T-helper 2 cell treated with Interferon-gamma antibody and Interleukin-4, amounts not matched to agents 5 μg/mL and 100 μg/mL, for 36 hours (primary cell): ENCODE results near the gene COL4A1.

ENCODE experiments used
- DNase-seq: peaks from one replicate; pipeline ENCODE4 v3.0.0; 2021; ENCODE audit warnings: low spot score
- H3K27ac Mint-ChIP-seq: one replicate; pipeline ENCODE4 v1.8.0; 2021; ENCODE audit warnings: mild to moderate bottlenecking, mixed read lengths
- H3K27me3 Mint-ChIP-seq: one replicate; pipeline ENCODE4 v1.8.0; 2021; ENCODE audit warnings: low read depth, mixed read lengths
- H3K36me3 Mint-ChIP-seq: one replicate; pipeline ENCODE4 v1.8.0; 2021; ENCODE audit warnings: low read depth, mixed read lengths
- H3K4me1 Mint-ChIP-seq: one replicate; pipeline ENCODE4 v1.8.0; 2021; ENCODE audit warnings: low read depth, mixed read lengths
- H3K4me3 Mint-ChIP-seq: one replicate; pipeline ENCODE4 v1.8.0; 2022; ENCODE audit warnings: mild to moderate bottlenecking, moderate library complexity, mixed read lengths
- H3K9me3 Mint-ChIP-seq: one replicate; pipeline ENCODE4 v1.8.0; 2021; ENCODE audit warnings: mixed read lengths

The COL4A1 gene

GRCh38 chr13:110218581-110219201, 88.3 kb downstream of the COL4A1 start:
- Mint-ChIP-seq H3K27ac (no peak overlapping the region), H3K27me3 (peaks cover 18% of the 10 kb centered on the region), H3K9me3 (no peaks in the 10 kb centered on the region), H3K4me3 (no peak overlapping the region), H3K36me3 (no peaks in the 10 kb centered on the region), H3K4me1 (no peaks in the 10 kb centered on the region)
- no peak for DNase-seq

GRCh38 chr13:110217811-110218210, 89.1 kb downstream of the COL4A1 start:
- H3K4me3 Mint-ChIP-seq = no peak overlapping the region
- H3K9me3 Mint-ChIP-seq = no peaks in the 10 kb centered on the region
- H3K4me1 Mint-ChIP-seq = no peaks in the 10 kb centered on the region
- no peaks in the 10 kb centered on the region for H3K36me3 Mint-ChIP-seq
- no peak overlapping the region for H3K27ac Mint-ChIP-seq
- DNase-seq = no peak
- peaks cover 18% of the 10 kb centered on the region for H3K27me3 Mint-ChIP-seq

GRCh38 chr13:110217085-110217484, 89.9 kb downstream of the COL4A1 start:
- H3K4me1 Mint-ChIP-seq = no peaks in the 10 kb centered on the region

GRCh38 chr13:110216398-110217041, 90.4 kb downstream of the COL4A1 start:
- no peak for DNase-seq
- Mint-ChIP-seq H3K4me1 (no peaks in the 10 kb centered on the region), H3K27ac (no peak overlapping the region), H3K9me3 (no peaks in the 10 kb centered on the region), H3K4me3 (no peak overlapping the region), H3K36me3 (no peaks in the 10 kb centered on the region), H3K27me3 (peaks cover 12% of the 10 kb centered on the region)

More at GRCh38 chr13:110217085-110217484, 89.9 kb downstream of the COL4A1 start:
- DNase-seq = no peak
- no peaks in the 10 kb centered on the region for H3K9me3 Mint-ChIP-seq
- no peak overlapping the region for H3K27ac Mint-ChIP-seq
- H3K36me3 Mint-ChIP-seq = no peaks in the 10 kb centered on the region
- peaks cover 17% of the 10 kb centered on the region for H3K27me3 Mint-ChIP-seq
- no peak overlapping the region for H3K4me3 Mint-ChIP-seq

GRCh38 chr13:110216006-110216397, 91.0 kb downstream of the COL4A1 start:
- Mint-ChIP-seq H3K4me3 (no peak overlapping the region), H3K27ac (no peak overlapping the region), H3K36me3 (no peaks in the 10 kb centered on the region), H3K4me1 (no peaks in the 10 kb centered on the region), H3K27me3 (peaks cover 12% of the 10 kb centered on the region), H3K9me3 (no peaks in the 10 kb centered on the region)
- no peak for DNase-seq

GRCh38 chr13:110215606-110216005, 91.4 kb downstream of the COL4A1 start:
- H3K9me3 Mint-ChIP-seq = no peaks in the 10 kb centered on the region
- H3K4me3 Mint-ChIP-seq = no peak overlapping the region
- no peaks in the 10 kb centered on the region for H3K4me1 Mint-ChIP-seq
- no peak for DNase-seq
- H3K27me3 Mint-ChIP-seq = peaks cover 12% of the 10 kb centered on the region
- no peaks in the 10 kb centered on the region for H3K36me3 Mint-ChIP-seq
- no peak overlapping the region for H3K27ac Mint-ChIP-seq

GRCh38 chr13:110214637-110215036, 92.3 kb downstream of the COL4A1 start:
- no peaks in the 10 kb centered on the region for H3K36me3 Mint-ChIP-seq
- no peaks in the 10 kb centered on the region for H3K4me1 Mint-ChIP-seq
- H3K4me3 Mint-ChIP-seq = no peak overlapping the region
- no peak overlapping the region for H3K27ac Mint-ChIP-seq
- no peaks in the 10 kb centered on the region for H3K9me3 Mint-ChIP-seq
- no peak for DNase-seq
- peaks cover 8% of the 10 kb centered on the region for H3K27me3 Mint-ChIP-seq

GRCh38 chr13:110213461-110214074, 93.4 kb downstream of the COL4A1 start:
- Mint-ChIP-seq H3K27me3 (peaks cover 4% of the 10 kb centered on the region), H3K4me3 (no peak overlapping the region), H3K36me3 (no peaks in the 10 kb centered on the region), H3K4me1 (no peaks in the 10 kb centered on the region), H3K27ac (no peak overlapping the region), H3K9me3 (no peaks in the 10 kb centered on the region)
- no peak for DNase-seq

GRCh38 chr13:110212529-110212928, 94.4 kb downstream of the COL4A1 start:
- H3K27ac Mint-ChIP-seq = no peak overlapping the region
- H3K27me3 Mint-ChIP-seq = peaks cover 3% of the 10 kb centered on the region
- H3K36me3 Mint-ChIP-seq = no peaks in the 10 kb centered on the region
- H3K9me3 Mint-ChIP-seq = no peaks in the 10 kb centered on the region
- no peaks in the 10 kb centered on the region for H3K4me1 Mint-ChIP-seq
- DNase-seq = no peak
- no peak overlapping the region for H3K4me3 Mint-ChIP-seq

- H3K4me3 Mint-ChIP-seq = no peak overlapping the region
- DNase-seq = no peak
- no peaks in the 10 kb centered on the region for H3K9me3 Mint-ChIP-seq
- no peaks in the 10 kb centered on the region for H3K27me3 Mint-ChIP-seq
- H3K36me3 Mint-ChIP-seq = no peaks in the 10 kb centered on the region
- no peak overlapping the region for H3K27ac Mint-ChIP-seq
- H3K4me1 Mint-ChIP-seq = no peaks in the 10 kb centered on the region
Measured at GRCh38 chr13:110211735-110212134, 95.2 kb downstream of the COL4A1 start.

- Mint-ChIP-seq H3K36me3 (no peaks in the 10 kb centered on the region), H3K27me3 (no peaks in the 10 kb centered on the region), H3K4me1 (no peaks in the 10 kb centered on the region), H3K4me3 (no peak overlapping the region), H3K9me3 (no peaks in the 10 kb centered on the region), H3K27ac (no peak overlapping the region)
- no peak for DNase-seq
Measured at GRCh38 chr13:110211046-110211445, 95.9 kb downstream of the COL4A1 start.

GRCh38 chr13:110210604-110210985, 96.4 kb downstream of the COL4A1 start:
- no peak overlapping the region for H3K4me3 Mint-ChIP-seq
- H3K36me3 Mint-ChIP-seq = no peaks in the 10 kb centered on the region
- H3K9me3 Mint-ChIP-seq = no peaks in the 10 kb centered on the region
- no peak for DNase-seq
- H3K4me1 Mint-ChIP-seq = no peaks in the 10 kb centered on the region
- H3K27me3 Mint-ChIP-seq = no peaks in the 10 kb centered on the region
- H3K27ac Mint-ChIP-seq = no peak overlapping the region

- Mint-ChIP-seq H3K27me3 (no peaks in the 10 kb centered on the region), H3K4me3 (no peak overlapping the region), H3K9me3 (no peaks in the 10 kb centered on the region), H3K27ac (no peak overlapping the region), H3K36me3 (no peaks in the 10 kb centered on the region), H3K4me1 (no peaks in the 10 kb centered on the region)
- DNase-seq = no peak
Measured at GRCh38 chr13:110209950-110210603, 96.9 kb downstream of the COL4A1 start.

GRCh38 chr13:110208116-110208515, 98.8 kb downstream of the COL4A1 start:
- Mint-ChIP-seq H3K27me3 (no peaks in the 10 kb centered on the region), H3K4me3 (no peak overlapping the region), H3K4me1 (no peaks in the 10 kb centered on the region), H3K36me3 (no peaks in the 10 kb centered on the region), H3K9me3 (no peaks in the 10 kb centered on the region), H3K27ac (no peak overlapping the region)
- no peak for DNase-seq
